Hindlimb muscle (tissue), 1 donor: Measurements from ENCODE around the gene RAB3A. TPM values are rescaled to one million over a fixed set of nuclear protein-coding genes. Genes with fewer than 3 reads are reported as not detected.
A peak's percentile ranks its signal among the peaks of the same experiment; 100 is the strongest.

Source experiments
- DNase-seq: peaks from one replicate; pipeline ENCODE4 v3.0.0-alpha.2; 2013
- polyA plus RNA-seq: library from polyadenylated mRNA; unstranded; fragments of 120-200 nt; gene quantifications from one replicate; pipeline ENCODE4 v1.2.1, GENCODE V29; 2013; ENCODE audit not compliant: insufficient read length

The RAB3A gene, protein sequence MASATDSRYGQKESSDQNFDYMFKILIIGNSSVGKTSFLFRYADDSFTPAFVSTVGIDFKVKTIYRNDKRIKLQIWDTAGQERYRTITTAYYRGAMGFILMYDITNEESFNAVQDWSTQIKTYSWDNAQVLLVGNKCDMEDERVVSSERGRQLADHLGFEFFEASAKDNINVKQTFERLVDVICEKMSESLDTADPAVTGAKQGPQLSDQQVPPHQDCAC
- polyA plus RNA-seq: 5.1 TPM

DNA sequence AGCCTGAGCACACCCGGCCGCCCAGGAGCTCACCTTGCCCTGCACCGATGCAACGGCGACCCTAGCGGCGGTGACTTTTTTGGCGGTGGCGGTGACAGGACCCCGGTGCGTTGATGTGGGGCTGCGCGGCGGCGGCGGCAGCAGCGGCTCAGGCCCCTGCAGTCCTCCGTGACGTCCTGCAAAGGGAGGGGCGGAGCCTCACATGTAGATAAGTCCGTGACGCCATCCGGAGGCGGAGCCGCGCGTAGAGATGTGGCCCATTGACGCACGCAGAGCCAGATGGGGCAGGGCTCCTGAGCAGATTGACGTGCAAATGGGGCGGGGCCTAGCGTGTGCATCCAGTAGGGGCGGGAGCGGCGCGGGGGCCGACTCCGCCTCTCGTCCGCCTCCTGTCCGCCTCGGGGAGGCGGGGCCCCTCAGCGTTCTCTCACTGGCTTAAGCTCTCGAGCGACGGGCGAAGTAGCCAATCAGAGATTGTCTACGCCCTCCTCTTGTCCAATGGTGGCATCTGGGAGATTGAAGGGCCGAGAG is at the start of gene RAB3A:
RAB3A (minus strand) TSS at position 180 of the 531 bp plus-strand sequence. CDS start 1,302 bp downstream, outside the sequence.
- peak; percentile 100 for DNase-seq

DNA sequence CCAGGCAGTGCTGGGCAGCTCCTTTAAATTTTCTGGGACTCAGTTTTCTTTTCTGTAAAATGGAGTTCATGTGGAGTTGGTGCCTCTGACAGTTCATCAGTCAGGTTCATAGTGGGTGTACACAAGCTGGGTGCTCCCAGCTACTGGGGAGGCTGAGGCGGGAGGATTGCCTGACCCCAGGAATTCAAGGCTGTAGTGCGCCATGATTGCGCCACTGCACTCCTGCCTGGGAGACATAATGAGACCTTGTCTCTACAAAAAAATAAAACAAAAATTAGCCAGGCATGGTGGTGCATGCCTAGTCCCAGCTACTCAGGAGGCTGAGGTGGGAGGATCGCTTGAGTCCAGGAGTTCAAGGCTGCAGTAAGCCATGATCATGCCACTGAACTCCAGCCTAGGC is 49.3 kb upstream of the RAB3A start:
- no peak for DNase-seq

DNA sequence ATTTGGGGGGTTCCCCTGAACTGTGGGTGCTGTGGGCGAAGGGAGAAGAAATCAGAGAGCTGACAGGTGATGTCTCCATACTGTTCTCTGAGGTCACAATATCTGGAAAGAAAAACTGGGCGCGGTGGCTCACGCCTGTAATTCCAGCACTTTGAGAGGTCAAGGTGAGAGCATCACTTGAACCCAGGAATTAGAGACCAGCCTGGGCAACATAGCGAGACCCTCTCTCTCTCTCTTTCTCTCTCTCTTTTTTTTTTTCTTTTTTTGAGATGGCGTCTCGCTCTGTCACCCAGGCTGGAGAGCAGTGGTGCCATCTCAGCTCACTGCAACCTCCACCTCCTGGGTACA is 48.5 kb upstream of the RAB3A start:
- DNase-seq: no peak

DNA sequence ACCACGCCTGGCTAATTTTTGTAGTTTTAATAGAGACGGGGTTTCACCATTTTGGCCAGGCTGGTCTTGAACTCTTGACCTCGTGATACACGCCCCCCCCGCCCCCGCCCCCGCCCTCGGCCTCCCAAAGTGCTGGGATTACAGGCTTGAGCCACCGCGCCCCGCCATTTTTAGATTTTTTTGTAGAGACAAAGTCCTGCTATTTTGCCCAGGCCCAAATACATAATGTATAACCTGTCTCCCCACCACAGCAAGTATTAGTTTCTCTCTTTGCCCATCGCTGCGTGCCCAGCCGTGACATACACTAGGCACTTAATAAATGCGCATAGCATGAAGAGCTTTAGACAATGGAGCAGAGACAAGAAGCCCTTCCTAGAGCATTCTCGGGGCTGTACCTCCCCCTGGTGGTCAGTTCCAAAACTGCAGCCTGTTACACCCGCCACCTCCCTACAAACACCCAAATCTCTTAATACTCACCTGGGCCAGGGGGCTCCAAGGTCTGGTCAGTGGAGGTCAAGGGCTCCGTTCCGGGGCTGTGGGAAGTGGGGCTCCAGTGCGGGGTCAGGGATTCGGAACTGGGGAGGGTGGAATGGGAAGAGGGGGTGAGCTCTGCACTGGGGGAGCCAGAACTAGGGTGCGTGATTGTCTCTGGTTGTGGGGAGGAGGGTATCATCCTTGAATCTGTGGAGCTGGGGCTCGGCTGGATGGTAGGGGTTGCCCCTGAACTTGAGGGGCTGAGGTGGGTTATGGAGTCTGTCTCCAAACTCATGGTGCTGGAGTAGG is 47.9 kb upstream of the RAB3A start:
- peak; percentile 61 for DNase-seq

DNA sequence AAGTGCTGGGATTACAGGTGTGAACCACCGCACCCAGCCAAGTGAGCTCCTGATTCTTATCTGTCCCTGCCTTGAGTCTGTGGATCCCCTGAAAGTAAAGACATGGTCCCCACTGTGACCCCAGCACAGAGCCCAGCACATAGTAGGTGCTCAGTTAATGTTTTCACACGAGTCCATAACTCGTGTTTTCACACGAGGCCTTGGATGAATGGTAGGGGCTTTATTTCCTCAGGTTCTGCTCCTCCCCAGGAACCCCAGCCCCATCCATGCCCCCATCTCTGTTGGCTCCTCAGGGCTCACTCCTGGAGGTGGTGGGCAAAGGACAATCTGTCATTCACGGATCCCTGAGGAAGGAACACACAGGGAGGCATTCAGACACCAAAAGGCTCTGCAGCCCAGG is 46.0 kb upstream of the RAB3A start:
- no peak for DNase-seq

DNA sequence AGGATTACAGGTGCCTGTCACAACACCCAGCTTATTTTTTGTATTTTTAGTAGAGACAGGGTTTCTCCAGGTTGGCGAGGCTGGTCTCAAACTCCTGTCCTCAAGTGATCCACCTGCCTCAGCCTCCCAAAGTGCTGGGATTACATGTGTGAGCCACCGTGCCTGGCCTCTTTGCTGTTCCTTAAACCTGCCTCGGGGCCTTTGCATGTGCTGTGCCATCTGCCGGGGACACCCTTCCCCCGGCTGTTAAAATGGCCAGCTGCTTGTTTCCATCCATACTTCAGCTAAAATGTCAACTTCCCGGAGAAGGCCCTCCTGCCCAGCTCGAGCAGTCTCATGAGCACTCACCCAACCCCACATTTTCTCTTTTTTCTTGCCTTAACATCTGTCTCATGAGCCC is 41.5 kb upstream of the RAB3A start:
- DNase-seq: no peak

DNA sequence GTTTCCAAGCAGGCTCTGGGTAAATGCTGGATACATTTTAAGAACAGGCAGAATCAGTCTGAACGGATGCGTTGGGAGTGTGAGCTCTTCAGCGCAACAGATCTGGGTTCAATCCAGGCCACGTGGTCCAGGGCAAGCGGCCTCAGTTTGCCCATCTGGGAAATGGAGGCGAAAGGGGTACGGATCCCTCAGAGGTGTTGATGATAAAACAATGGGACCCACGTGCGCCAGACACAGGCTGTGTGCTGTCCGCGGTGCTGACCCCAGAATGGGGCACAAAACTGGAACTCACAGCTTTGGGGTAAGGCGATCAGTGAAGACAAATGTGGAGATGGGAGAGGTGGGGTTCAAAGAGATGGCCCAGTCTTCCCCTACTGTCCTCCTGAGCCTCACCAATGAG is 35.5 kb upstream of the RAB3A start:
- DNase-seq: no peak

DNA sequence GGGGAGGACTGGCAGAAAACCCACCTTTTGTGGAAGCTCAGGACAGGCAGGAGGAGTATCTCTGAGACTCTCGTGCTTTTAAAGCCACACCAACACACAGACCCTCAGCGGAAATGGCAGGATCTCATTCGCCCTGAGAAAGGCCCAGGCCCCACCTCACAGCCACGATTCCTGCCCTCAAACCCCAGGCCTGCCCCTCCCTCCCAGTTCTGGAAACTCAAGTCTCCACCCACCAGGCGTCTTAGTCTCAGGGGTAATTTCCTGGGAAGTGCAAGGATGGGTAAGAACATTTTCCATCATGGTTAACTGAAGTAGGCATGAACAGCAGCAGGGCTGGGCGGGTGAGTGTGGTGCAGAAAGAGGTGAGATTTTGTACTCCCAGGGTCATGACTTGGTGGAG is 30.4 kb upstream of the RAB3A start:
- DNase-seq: no peak

DNA sequence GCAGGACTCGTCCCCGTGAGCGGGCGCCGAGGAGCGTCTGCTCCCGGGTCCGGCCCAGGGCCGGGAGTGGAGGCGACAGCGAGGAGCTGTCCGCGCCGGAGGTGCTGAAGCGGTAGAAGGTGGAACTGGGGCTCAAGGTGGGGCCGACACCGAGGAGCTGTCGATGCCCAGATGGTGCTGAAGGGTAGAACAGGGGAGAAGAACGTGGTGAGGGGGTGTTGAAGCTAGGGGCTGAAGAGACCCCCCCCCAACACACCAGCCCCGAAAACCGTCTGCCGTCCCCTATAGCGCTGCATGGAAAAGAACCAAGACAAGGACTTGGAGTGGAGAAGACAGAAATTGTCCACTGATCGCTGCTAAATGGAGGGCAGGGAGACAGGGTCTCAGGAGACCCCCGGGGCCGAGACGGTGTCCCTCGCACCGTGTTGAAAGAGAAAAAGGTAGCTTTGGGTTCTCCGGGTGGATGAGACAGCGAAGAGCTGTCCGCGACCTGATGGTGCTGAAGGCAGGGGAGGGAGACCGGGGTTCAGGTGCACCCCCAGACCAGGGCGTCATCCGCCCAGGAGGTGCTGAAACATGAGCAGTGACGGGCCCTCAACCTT is 29.5 kb upstream of the RAB3A start:
- peak; percentile 45 for DNase-seq

DNA sequence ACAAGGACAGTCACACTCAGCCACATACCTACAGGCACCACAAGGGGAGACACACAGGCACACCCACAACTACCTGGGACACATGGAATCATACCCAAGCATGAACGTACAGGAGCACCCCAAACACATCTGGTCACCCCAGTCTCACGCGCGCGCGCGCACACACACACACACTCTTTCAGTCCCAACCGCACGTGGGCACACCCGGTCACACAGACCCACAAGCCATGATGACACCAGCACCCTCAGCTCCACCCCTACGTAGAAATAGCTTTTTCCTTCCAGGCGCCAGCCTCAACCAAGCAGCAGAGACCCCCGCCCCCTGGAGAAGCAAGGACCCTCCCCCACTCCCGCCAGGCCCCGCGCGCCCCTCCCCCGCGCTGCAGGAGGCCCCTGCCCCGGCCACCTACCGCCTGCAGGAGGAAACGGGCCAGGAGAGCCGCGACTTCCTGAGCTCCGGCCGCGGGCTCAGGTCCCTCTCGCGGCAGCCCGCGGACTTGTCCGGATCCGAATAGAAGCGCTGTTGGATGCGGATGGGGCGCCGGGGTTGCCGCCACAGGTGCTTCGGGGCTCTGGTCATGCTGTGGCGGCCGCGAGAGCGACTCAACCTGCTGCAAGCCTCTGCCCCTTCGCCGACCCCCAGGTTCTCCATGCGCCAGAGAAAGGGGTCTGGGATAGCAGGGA is 28.8 kb upstream of the RAB3A start:
- no peak for DNase-seq

DNA sequence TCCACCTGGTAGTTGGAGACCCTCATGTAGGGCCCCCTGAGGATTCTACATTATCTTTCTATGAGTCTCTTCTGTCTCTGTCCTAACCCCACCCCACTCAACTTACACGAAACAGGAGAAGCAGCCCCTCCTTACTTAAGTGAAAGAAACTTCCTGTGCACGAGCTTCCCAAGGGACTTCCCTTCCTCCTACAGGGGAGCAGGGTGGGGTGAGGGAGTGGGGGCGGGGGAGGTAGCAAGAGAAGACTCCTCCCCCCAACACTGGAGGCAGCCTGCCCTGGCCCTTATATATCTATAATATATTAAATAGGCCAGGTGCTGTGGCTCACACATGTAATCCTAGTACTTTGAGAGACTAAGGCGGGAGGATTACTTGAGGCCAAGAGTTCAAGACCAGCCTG is 27.9 kb upstream of the RAB3A start:
- DNase-seq: no peak

DNA sequence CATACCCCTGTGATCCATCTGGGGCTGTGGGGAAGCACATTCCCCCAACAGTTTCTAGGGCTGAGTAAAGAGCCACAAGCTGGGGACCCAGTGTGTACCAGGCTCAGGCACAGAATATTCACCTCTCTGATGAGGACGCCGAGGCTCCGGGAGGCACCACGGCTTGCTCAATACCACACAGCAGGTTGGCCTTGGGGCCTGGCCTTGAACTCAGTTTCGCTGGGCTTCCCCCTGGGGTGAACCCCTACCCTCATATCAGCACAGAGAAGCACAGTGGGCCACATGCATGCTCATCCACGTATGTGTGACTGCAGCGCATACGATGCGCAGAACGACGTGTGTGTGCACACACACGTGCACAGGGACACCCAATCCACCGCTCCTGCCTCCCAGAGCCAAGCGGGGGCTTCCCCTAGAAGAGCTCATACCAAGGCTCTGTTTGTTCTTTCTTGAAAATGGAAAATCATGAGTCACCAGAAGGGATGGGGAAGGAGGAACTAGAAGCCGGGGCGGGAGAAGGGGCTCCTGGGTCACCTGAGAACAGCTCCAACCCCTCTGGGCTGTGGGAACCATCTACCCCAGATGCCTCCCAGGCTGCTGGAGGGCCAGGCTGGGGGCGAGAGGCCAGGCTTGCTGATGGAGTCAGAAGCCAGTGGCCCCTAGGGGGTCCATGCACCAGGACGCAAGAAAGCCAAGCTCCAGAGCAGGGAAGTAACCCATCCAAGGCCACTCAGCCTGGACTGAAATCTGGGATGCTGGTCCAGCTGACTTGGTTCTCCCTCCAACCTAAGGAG is 27.3 kb upstream of the RAB3A start:
- no peak for DNase-seq

DNA sequence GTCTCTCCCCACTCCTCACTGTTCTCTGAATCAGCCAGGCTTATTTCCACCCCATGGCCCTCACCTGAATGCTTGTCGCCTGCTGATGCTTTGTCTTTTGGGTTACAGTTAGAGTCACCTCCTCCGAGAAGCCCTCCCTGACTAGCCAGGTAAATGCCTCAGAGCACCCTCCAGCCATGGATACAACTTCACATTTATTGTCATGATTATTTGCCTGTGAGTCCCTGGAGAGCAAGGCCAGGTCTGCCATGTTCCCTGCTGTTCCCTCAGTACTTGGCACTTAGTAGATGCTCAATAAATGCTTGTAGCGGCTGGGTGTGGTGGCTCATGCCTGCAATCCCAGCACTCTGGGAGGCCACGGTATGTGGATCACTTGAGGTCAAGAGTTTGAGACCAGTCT is 26.1 kb upstream of the RAB3A start:
- DNase-seq: no peak

DNA sequence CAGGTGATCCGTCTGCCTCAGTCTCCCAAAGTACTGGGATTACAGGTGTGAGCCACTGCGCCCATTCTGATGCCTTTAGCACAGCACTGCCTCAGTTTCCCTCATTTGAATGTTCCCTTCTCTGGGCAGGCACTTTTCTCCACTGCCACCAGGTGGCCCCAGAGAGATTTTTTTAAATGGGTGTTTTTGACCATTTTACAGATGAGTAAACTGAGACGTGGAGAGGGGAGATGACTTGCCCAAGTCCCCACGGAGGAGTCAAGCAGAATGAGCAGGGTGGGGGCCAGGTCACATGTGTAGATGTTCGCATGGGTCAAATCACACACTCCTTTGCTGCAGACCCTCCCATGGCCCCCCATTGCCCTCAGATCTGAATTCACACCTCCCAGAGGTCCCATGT is 25.6 kb upstream of the RAB3A start:
- no peak for DNase-seq

DNA sequence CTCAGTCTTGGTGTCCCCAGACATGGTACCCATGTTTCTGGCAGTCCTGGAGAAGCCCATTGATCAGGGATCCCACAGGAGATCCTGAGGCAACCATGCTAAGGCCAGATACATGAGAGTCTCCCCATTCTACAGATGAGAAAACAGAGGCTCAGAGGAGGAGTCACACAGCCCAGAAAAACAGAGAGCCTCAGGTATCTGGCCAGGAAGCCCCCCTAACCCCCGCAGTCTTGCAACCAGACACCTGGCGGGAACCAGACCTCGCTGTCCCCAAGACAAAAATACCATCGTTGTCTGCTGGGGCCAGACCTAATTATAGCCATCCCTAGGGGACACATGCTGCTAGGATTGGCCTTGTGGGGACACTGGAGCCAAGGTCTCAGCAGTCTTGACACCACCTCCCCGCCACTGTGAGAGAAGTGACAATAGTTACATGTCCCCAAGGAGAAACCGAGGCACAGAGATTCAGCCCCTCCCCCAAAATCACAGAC is 24.0 kb upstream of the RAB3A start:
- no peak for DNase-seq

DNA sequence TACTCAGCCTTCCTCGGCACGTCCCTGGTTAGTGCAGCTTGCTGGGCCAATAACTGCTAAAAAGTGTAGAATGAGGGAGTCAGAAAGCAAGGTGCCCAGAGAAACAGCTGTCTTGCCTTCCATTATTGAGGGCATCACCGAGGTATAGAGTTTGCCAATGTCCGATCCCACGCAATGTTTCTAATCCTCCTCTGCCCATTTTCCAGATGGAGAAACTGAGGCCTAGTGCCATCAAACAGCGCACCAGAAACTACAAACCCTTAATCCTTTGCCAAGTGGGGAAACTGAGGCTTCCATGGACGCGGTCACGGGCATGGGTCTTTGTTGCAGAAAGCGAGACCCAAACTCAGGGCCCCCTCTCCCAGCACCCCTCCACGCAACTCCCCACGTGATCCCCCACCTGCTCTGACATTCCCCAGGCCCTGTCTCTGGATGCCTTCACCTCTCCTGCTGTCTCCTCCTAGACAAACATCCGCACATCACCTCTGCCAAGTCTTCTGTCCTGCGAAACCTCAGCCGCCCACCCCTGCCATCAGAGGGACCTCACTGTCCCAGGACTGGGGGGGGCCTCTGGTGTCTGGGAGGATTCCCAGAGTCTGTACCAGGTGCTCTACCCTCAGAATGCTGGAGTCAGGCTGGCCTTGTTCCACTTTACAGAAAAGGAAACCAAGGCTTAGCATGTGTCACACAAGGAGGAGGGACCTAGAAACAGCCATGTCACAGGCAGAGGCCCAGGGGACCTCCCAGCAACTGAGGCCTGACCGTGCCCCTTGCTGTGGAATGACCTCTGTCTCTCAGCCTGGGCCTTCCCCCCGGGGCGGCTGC is 23.3 kb upstream of the RAB3A start:
- DNase-seq: no peak

DNA sequence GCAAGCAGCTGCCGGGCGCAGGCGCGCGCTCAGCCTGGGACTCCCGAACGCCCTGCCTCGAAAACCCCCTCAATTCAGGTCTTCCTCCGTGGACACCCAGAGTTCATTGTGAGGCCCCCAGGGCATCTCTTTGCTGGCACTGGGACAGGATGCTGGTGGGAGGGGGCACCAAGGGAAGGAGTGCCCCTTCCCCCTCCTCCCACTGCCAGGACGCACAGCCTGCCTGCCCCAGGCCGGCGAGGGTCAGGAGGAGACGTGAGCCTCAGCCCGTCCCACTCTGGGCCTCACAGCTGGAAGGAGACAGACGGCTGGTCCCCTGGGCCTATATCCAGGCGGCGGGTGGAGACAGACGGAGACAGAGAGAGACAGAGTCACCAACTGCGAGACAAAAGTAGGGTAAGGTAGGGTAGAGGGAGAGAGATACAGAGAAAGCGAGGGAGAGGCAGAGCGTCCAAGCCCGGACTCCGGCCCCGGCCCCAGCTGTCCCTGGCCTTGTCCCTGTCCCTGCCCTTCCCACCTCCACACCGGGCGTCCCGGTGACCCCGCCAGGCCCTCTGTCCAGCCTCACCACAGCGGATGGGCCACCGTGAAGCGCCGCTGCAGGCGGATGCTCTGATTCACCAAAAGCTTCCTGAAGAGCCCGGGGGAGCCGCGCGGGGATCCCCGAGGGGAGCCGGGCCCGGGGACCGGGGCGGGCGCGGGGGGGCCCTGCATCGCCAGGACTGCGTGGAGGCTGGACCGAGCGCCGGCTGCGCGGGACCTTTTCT is 22.0 kb upstream of the RAB3A start, which contains the start of gene PDE4C:
PDE4C (minus strand) TSS at position 737 of the 767 bp plus-strand sequence; CDS start at position 714, 23 bp downstream.
- DNase-seq: no peak

DNA sequence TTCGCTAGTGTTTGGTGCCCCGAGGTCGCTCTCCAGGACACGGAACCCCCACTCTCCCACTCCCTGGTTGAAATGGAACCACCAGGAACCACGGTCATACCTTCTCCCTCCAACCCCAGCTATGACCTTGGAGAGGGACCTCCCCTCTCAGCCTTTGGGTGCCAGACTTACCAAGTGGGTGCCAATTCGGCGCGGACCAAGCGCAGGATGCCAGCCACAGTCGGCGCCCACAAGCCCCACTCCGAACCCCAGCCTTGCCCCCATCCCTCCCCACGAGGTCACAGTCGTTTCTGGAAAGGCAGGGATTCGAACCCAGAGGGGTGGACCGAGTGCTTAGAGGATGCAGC is 21.5 kb upstream of the RAB3A start:
- no peak for DNase-seq

DNA sequence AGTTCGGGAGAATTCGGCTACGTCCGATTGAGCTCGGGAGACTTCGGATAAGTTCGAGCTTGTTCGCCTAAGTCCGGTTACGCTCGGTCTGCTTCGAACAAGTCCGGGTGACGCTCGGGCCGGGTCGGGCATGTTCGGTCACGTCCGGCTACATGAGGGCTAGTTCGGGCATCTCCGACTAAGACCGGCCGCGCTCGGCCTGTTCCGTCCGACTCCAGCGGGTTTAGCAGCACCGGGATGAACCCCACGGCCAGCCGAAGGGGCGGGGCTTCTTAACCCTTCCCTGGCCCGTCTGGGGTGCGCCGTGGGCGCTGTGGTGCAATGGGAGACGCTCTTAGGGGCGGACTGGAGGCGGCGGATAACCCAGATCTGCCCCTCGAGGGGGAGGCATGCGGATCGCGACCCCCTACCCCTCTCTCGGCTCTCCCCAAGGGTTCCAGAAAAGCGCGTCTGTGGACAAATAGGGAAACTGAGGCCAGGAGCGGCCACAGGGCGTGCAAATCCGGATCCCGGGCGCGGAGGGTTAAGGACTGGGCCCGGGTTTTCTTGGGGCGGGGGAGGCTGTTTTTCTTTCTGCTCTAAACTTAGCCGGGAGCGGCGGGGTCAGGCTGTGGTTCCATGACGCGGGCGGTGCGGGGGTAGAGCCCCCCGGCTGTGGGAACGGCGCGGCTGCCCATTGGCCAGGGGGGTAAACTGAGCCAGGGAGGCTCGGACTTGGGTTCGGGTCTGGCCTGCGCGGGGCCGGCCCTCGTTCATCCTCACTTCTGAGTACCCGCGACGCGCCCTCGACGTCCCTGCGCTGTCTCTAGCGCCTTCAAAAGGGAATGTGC is 20.9 kb upstream of the RAB3A start:
- DNase-seq: peak; percentile 96
